GM23338 (cell line): ENCODE results near the gene CFAP77. TPM values are rescaled to one million over a fixed set of nuclear protein-coding genes. Genes with fewer than 3 reads are reported as not detected.

Experiments used
- ATAC-seq: fragments of 200-7000 bp; cut with Tn5 transposase; 3 replicates; pipeline ENCODE4 v1.9.1; 2020
- DNase-seq: peaks from one replicate; pipeline ENCODE4 v3.0.0-alpha.2; 2015; ENCODE audit warnings: low spot score
- H2AFZ ChIP-seq: fragments of 200-600 bp; sonication (generic); 2 replicates; pipeline ENCODE4 v1.8.0; 2016; ENCODE audit warnings: antibody characterized with exemption, mild to moderate bottlenecking, moderate library complexity
- H3F3A ChIP-seq: fragments of 200-600 bp; sonication (generic); replicated peaks from 2 replicates; pipeline ENCODE4 v1.8.0; 2017; ENCODE audit warnings: antibody characterized with exemption, mixed run types, low read depth
- H3K27ac ChIP-seq: fragments of 200-600 bp; sonication (generic); 2 replicates; pipeline ENCODE4 v1.6.1; 2016; ENCODE audit warnings: low read depth
- H3K27me3 ChIP-seq: fragments of 200-600 bp; sonication (generic); 2 replicates; pipeline ENCODE4 v1.8.0; 2016; ENCODE audit warnings: mild to moderate bottlenecking, mixed run types, moderate library complexity; ENCODE audit not compliant: insufficient read depth
- H3K36me3 ChIP-seq: fragments of 200-600 bp; sonication (generic); 2 replicates; pipeline ENCODE4 v1.8.0; 2016; ENCODE audit warnings: mild to moderate bottlenecking; ENCODE audit not compliant: insufficient read depth
- H3K4me1 ChIP-seq: fragments of 200-600 bp; sonication (generic); 2 replicates; pipeline ENCODE4 v1.8.0; 2016; ENCODE audit warnings: mild to moderate bottlenecking, moderate library complexity; ENCODE audit not compliant: insufficient read depth
- H3K4me2 ChIP-seq: fragments of 200-600 bp; sonication (generic); 2 replicates; pipeline ENCODE4 v1.7.1; 2017; ENCODE audit warnings: mixed run types
- H3K4me3 ChIP-seq: fragments of 200-600 bp; sonication (generic); 2 replicates; pipeline ENCODE4 v1.6.1; 2016; ENCODE audit warnings: mixed run types
- H3K79me2 ChIP-seq: fragments of 200-600 bp; sonication (generic); replicated peaks from 2 replicates; pipeline ENCODE4 v1.8.0; 2017; ENCODE audit warnings: mild to moderate bottlenecking; ENCODE audit not compliant: insufficient read depth
- H3K9me2 ChIP-seq: fragments of 200-600 bp; sonication (generic); 2 replicates; pipeline ENCODE4 v1.8.0; 2017; ENCODE audit not compliant: insufficient read depth
- H4K20me1 ChIP-seq: fragments of 200-600 bp; sonication (generic); replicated peaks from 2 replicates; pipeline ENCODE4 v1.8.0; 2017; ENCODE audit warnings: mild to moderate bottlenecking; ENCODE audit not compliant: insufficient read depth
- H3K27ac Mint-ChIP-seq: 2 replicates; pipeline ENCODE4 v1.8.0; 2020; ENCODE audit warnings: inconsistent platforms, mild to moderate bottlenecking, moderate library complexity, mixed read lengths
- H3K27me3 Mint-ChIP-seq: 3 replicates; pipeline ENCODE4 v1.8.0; 2022; ENCODE audit warnings: low read depth, mild to moderate bottlenecking, moderate library complexity, mixed read lengths, inconsistent platforms; ENCODE audit not compliant: insufficient read depth, poor library complexity
- H3K36me3 Mint-ChIP-seq: 3 replicates; pipeline ENCODE4 v1.8.0; 2021; ENCODE audit warnings: low read depth, mild to moderate bottlenecking, inconsistent platforms, moderate library complexity, mixed read lengths
- H3K4me1 Mint-ChIP-seq: 3 replicates; pipeline ENCODE4 v1.8.0; 2020; ENCODE audit warnings: mild to moderate bottlenecking, inconsistent platforms, mixed read lengths
- H3K4me3 Mint-ChIP-seq: 3 replicates; pipeline ENCODE4 v1.8.0; 2021; ENCODE audit warnings: moderate library complexity, mild to moderate bottlenecking, inconsistent platforms, mixed read lengths
- H3K9me3 Mint-ChIP-seq: 3 replicates; pipeline ENCODE4 v1.8.0; 2020; ENCODE audit warnings: moderate library complexity, mild to moderate bottlenecking, inconsistent platforms, mixed read lengths
- CREB1 ChIP-seq: fragments of 250-450 bp; sonication (Bioruptor Pico); IDR thresholded peaks from 2 replicates; pipeline ENCODE4 v1.5.0; 2020; ENCODE audit warnings: low read depth, mild to moderate bottlenecking, moderate library complexity
- EZH2 ChIP-seq: fragments of 200-600 bp; sonication (generic); IDR thresholded peaks from one replicate; pipeline ENCODE4 v1.8.0; 2017; ENCODE audit warnings: antibody characterized with exemption, mild to moderate bottlenecking, low read depth; ENCODE audit not compliant: unreplicated experiment
- EZH2phosphoT487 ChIP-seq: fragments of 200-600 bp; sonication (generic); IDR thresholded peaks from one replicate; pipeline ENCODE4 v1.8.1; 2018; ENCODE audit warnings: antibody characterized with exemption; ENCODE audit not compliant: unreplicated experiment
- JUNB ChIP-seq: IDR thresholded peaks from one replicate; pipeline ENCODE4 v1.6.1; 2016; ENCODE audit warnings: antibody characterized with exemption; ENCODE audit not compliant: unreplicated experiment
- NANOG ChIP-seq: IDR thresholded peaks from 2 replicates; pipeline ENCODE4 v1.6.1; 2016; ENCODE audit warnings: antibody characterized with exemption, borderline replicate concordance
- POLR2AphosphoS5 ChIP-seq: IDR thresholded peaks from 2 replicates; pipeline ENCODE4 v1.6.1; 2016; ENCODE audit warnings: antibody characterized with exemption, low read depth
- STAT1 ChIP-seq: IDR thresholded peaks from one replicate; pipeline ENCODE4 v1.6.1; 2016; ENCODE audit warnings: antibody characterized with exemption; ENCODE audit not compliant: unreplicated experiment
- ZNF331 ChIP-seq: fragments of 250-450 bp; sonication (Bioruptor Pico); IDR thresholded peaks from 2 replicates; pipeline ENCODE4 v1.5.0; 2020; ENCODE audit warnings: low read depth, mild to moderate bottlenecking, moderate library complexity
- polyA plus RNA-seq: library from polyadenylated mRNA; unstranded; fragments of >200 nt; fragmentation: Nextera tagmentation; extraction: Ambion mirVana; gene quantifications from 2 replicates; pipeline ENCODE4 v1.2.1, GENCODE V29; 2016
- total RNA-seq: library from RNA; depleted of rRNA; stranded (reverse); fragments of >200 nt; shearing (Covaris generic); gene quantifications from 2 replicates; pipeline ENCODE4 v1.2.3, GENCODE V29; 2014
- TF ChIP-seq, protein P1 (sequence below): fragments of 250-450 bp; sonication (Bioruptor Pico); IDR thresholded peaks from 2 replicates; pipeline ENCODE4 v1.5.0; 2020; ENCODE audit warnings: mild to moderate bottlenecking, moderate library complexity
- TF ChIP-seq, protein P2 (sequence below): IDR thresholded peaks from one replicate; pipeline ENCODE4 v1.6.1; 2018; ENCODE audit warnings: antibody characterized with exemption; ENCODE audit not compliant: unreplicated experiment
- TF ChIP-seq, protein P3 (sequence below), 2 experiments: fragments of 200-600 bp in 1 of 2; sonication (generic) in 1 of 2; conservative IDR thresholded peaks; 2 replicates each; pipeline versions ENCODE4 v1.5.1 to v1.6.1; 2016 to 2017; ENCODE audit warnings: antibody characterized with exemption in 2 of 2, low read depth in 2 of 2, mild to moderate bottlenecking in 2 of 2, moderate library complexity in 1 of 2

CFAP77 gene
- total and polyA plus RNA-seq, 2 experiments from 2014 or later, result 0.97 to 1.3 TPM

DNA sequence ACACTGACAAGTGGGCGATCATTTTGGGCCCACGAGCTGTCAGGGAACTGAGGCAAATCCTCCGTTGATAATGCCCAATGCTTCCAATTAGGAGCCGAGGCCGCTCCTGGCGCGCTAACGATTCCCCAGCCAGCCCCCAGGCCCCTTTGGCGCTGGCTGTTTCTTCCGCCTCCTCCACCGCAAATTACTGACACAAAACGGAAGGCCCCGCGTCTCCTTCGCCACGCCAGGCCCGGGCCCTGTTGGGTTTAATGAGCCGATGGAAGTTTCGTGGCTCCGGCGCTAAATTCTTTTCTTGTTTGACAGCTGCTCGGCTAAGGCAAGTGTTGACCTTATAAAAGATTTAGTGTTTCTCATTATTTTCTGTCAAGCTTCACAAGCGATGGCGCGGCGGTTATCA lies 146.7 kb downstream of the CFAP77 start:
- Histone ChIP-seq H3K27me3 (no peaks in the 10 kb centered on the region), H3F3A (no peaks in the 10 kb centered on the region), H3K4me1 (peaks cover 5% of the 10 kb centered on the region; the same call in 1 of the 2 replicates), H2AFZ (no peak overlapping the region), H3K36me3 (no peaks in the 10 kb centered on the region), H3K4me3 (no peak overlapping the region), H3K79me2 (no peaks in the 10 kb centered on the region), H4K20me1 (no peaks in the 10 kb centered on the region), H3K9me2 (no peaks in the 10 kb centered on the region), H3K4me2 (no peak overlapping the region), H3K27ac (no peak overlapping the region)
- no peak; the same call in 2 of the 3 replicates for ATAC-seq
- H3K9me3 Mint-ChIP-seq, result peaks cover 12% of the 10 kb centered on the region
- DNase-seq, result no peak
- H3K27ac Mint-ChIP-seq, result no peak overlapping the region
- TF ChIP-seq CREB1 (no peak), POLR2AphosphoS5 (no peak), ZNF331 (CRISPR knock-in tag) (no peak), JUNB (no peak), NANOG (no peak), EZH2 (no peak), STAT1 (no peak), EZH2phosphoT487 (no peak)
- TF ChIP-seq, protein P1, sequence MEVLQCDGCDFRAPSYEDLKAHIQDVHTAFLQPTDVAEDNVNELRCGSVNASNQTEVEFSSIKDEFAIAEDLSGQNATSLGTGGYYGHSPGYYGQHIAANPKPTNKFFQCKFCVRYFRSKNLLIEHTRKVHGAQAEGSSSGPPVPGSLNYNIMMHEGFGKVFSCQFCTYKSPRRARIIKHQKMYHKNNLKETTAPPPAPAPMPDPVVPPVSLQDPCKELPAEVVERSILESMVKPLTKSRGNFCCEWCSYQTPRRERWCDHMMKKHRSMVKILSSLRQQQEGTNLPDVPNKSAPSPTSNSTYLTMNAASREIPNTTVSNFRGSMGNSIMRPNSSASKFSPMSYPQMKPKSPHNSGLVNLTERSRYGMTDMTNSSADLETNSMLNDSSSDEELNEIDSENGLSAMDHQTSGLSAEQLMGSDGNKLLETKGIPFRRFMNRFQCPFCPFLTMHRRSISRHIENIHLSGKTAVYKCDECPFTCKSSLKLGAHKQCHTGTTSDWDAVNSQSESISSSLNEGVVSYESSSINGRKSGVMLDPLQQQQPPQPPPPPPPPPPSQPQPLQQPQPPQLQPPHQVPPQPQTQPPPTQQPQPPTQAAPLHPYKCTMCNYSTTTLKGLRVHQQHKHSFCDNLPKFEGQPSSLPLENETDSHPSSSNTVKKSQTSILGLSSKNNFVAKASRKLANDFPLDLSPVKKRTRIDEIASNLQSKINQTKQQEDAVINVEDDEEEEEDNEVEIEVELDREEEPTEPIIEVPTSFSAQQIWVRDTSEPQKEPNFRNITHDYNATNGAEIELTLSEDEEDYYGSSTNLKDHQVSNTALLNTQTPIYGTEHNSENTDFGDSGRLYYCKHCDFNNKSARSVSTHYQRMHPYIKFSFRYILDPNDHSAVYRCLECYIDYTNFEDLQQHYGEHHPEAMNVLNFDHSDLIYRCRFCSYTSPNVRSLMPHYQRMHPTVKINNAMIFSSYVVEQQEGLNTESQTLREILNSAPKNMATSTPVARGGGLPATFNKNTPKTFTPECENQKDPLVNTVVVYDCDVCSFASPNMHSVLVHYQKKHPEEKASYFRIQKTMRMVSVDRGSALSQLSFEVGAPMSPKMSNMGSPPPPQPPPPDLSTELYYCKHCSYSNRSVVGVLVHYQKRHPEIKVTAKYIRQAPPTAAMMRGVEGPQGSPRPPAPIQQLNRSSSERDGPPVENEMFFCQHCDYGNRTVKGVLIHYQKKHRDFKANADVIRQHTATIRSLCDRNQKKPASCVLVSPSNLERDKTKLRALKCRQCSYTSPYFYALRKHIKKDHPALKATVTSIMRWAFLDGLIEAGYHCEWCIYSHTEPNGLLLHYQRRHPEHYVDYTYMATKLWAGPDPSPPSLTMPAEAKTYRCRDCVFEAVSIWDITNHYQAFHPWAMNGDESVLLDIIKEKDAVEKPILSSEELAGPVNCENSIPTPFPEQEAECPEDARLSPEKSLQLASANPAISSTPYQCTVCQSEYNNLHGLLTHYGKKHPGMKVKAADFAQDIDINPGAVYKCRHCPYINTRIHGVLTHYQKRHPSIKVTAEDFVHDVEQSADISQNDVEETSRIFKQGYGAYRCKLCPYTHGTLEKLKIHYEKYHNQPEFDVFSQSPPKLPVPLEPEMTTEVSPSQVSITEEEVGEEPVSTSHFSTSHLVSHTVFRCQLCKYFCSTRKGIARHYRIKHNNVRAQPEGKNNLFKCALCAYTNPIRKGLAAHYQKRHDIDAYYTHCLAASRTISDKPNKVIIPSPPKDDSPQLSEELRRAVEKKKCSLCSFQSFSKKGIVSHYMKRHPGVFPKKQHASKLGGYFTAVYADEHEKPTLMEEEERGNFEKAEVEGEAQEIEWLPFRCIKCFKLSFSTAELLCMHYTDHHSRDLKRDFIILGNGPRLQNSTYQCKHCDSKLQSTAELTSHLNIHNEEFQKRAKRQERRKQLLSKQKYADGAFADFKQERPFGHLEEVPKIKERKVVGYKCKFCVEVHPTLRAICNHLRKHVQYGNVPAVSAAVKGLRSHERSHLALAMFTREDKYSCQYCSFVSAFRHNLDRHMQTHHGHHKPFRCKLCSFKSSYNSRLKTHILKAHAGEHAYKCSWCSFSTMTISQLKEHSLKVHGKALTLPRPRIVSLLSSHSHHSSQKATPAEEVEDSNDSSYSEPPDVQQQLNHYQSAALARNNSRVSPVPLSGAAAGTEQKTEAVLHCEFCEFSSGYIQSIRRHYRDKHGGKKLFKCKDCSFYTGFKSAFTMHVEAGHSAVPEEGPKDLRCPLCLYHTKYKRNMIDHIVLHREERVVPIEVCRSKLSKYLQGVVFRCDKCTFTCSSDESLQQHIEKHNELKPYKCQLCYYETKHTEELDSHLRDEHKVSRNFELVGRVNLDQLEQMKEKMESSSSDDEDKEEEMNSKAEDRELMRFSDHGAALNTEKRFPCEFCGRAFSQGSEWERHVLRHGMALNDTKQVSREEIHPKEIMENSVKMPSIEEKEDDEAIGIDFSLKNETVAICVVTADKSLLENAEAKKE, result no peak
- TF ChIP-seq, protein P2, sequence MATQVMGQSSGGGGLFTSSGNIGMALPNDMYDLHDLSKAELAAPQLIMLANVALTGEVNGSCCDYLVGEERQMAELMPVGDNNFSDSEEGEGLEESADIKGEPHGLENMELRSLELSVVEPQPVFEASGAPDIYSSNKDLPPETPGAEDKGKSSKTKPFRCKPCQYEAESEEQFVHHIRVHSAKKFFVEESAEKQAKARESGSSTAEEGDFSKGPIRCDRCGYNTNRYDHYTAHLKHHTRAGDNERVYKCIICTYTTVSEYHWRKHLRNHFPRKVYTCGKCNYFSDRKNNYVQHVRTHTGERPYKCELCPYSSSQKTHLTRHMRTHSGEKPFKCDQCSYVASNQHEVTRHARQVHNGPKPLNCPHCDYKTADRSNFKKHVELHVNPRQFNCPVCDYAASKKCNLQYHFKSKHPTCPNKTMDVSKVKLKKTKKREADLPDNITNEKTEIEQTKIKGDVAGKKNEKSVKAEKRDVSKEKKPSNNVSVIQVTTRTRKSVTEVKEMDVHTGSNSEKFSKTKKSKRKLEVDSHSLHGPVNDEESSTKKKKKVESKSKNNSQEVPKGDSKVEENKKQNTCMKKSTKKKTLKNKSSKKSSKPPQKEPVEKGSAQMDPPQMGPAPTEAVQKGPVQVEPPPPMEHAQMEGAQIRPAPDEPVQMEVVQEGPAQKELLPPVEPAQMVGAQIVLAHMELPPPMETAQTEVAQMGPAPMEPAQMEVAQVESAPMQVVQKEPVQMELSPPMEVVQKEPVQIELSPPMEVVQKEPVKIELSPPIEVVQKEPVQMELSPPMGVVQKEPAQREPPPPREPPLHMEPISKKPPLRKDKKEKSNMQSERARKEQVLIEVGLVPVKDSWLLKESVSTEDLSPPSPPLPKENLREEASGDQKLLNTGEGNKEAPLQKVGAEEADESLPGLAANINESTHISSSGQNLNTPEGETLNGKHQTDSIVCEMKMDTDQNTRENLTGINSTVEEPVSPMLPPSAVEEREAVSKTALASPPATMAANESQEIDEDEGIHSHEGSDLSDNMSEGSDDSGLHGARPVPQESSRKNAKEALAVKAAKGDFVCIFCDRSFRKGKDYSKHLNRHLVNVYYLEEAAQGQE, result no peak
- TF ChIP-seq, protein P3, sequence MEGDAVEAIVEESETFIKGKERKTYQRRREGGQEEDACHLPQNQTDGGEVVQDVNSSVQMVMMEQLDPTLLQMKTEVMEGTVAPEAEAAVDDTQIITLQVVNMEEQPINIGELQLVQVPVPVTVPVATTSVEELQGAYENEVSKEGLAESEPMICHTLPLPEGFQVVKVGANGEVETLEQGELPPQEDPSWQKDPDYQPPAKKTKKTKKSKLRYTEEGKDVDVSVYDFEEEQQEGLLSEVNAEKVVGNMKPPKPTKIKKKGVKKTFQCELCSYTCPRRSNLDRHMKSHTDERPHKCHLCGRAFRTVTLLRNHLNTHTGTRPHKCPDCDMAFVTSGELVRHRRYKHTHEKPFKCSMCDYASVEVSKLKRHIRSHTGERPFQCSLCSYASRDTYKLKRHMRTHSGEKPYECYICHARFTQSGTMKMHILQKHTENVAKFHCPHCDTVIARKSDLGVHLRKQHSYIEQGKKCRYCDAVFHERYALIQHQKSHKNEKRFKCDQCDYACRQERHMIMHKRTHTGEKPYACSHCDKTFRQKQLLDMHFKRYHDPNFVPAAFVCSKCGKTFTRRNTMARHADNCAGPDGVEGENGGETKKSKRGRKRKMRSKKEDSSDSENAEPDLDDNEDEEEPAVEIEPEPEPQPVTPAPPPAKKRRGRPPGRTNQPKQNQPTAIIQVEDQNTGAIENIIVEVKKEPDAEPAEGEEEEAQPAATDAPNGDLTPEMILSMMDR (conservative IDR thresholded peaks at IDR 0.05; ENCODE audit: low read depth in 2 of 2), result no peak
- H3K4me3 Mint-ChIP-seq, result no peak overlapping the region
- H3K27me3 Mint-ChIP-seq, result peaks cover 4% of the 10 kb centered on the region
- H3K36me3 Mint-ChIP-seq, result peaks cover 5% of the 10 kb centered on the region
- peaks cover 17% of the 10 kb centered on the region for H3K4me1 Mint-ChIP-seq
